ENCODE measurements around the gene GRID2IP. TPM values are rescaled to one million over a fixed set of nuclear protein-coding genes. Genes with fewer than 3 reads are reported as not detected.

GRID2IP gene
- polyA plus RNA-seq, 1 donor (not counting 4 experiments of a cell fraction or from before 2014, with no cell fraction given), result 0.04 TPM

DNA sequence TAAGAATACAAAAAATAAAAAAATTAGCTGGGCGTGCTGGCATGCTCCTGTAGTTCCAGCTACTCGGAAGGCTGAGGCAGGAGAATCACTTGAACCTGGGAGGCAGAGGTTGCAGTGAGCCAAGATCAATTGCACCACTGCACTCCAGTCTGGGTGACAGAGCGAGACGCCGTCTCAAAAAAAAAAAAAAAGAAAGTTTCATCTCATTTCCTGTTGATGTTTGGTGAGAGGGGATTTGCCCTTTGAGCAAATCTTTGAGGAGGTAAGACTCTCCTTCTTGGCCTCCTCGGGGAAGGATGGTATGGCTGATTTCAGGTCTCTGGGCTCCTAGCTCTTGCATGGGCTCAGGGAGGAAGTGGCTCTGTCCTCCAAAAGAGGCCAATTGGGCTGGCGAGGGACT lies 3.6 kb upstream of the GRID2IP start:
- H3K79me2 ChIP-seq (ENCODE audit: control insufficient read depth, insufficient read depth, low read length), result no peaks in the 10 kb centered on the region
- H3K27me3 ChIP-seq (ENCODE audit: control insufficient read depth, extremely low read depth, insufficient read depth, low read length), result no peaks in the 10 kb centered on the region
- H4K20me1 ChIP-seq (ENCODE audit: control insufficient read depth, extremely low read depth, insufficient read depth, low read length), result no peaks in the 10 kb centered on the region
- TF ChIP-seq, protein P1, sequence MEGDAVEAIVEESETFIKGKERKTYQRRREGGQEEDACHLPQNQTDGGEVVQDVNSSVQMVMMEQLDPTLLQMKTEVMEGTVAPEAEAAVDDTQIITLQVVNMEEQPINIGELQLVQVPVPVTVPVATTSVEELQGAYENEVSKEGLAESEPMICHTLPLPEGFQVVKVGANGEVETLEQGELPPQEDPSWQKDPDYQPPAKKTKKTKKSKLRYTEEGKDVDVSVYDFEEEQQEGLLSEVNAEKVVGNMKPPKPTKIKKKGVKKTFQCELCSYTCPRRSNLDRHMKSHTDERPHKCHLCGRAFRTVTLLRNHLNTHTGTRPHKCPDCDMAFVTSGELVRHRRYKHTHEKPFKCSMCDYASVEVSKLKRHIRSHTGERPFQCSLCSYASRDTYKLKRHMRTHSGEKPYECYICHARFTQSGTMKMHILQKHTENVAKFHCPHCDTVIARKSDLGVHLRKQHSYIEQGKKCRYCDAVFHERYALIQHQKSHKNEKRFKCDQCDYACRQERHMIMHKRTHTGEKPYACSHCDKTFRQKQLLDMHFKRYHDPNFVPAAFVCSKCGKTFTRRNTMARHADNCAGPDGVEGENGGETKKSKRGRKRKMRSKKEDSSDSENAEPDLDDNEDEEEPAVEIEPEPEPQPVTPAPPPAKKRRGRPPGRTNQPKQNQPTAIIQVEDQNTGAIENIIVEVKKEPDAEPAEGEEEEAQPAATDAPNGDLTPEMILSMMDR (optimal IDR thresholded peaks at IDR 0.05 in 1 of 3, IDR thresholded peaks at IDR 0.05 in 1 of 3, conservative IDR thresholded peaks at IDR 0.05 in 1 of 3; ENCODE audit: extremely low read depth in 1 of 3, insufficient read depth in 2 of 3, low read length in 3 of 3), result no peak
- no peak for TF ChIP-seq EZH2 (IDR thresholded peaks at IDR 0.05; ENCODE audit: low read length)
- no peak overlapping the region for H3K4me2 ChIP-seq (ENCODE audit: control insufficient read depth, extremely low read depth, insufficient read depth, low read depth, low read length)
- H3K4me1 ChIP-seq (ENCODE audit: control insufficient read depth, extremely low read depth, insufficient read depth, low read length), result no peaks in the 10 kb centered on the region
- no peak overlapping the region for H2AFZ ChIP-seq (ENCODE audit: control insufficient read depth, low read length)
- H3K9me3 ChIP-seq (ENCODE audit: control insufficient read depth, low read depth, low read length), result no peaks in the 10 kb centered on the region
- H3K27ac ChIP-seq (ENCODE audit: control insufficient read depth, insufficient read depth, low read length), result no peak overlapping the region
- no peaks in the 10 kb centered on the region for H3K9me1 ChIP-seq (ENCODE audit: control insufficient read depth, extremely low read depth, insufficient read depth, low read length)
- no peaks in the 10 kb centered on the region for H3K36me3 ChIP-seq (ENCODE audit: control insufficient read depth in 2 of 2, extremely low read depth in 1 of 2, insufficient read depth in 2 of 2, low read length in 2 of 2)
- H3K4me3 ChIP-seq (ENCODE audit: control insufficient read depth in 2 of 3, extremely low read depth in 1 of 3, insufficient read depth in 2 of 3, low read depth in 1 of 3, low read length in 3 of 3), result no peak overlapping the region
- dilution Hi-C loops (cut with MboI; ENCODE audit: extremely low pct_ligation_motif_present, low sequenced_read_pairs), result no loop called here
- FAIRE-seq (no peak), DNase-seq (ENCODE audit: low read depth, low spot score) (no peak)
- H3K9ac ChIP-seq (ENCODE audit: control insufficient read depth, extremely low read depth, insufficient read depth, low read length), result no peak overlapping the region

DNA sequence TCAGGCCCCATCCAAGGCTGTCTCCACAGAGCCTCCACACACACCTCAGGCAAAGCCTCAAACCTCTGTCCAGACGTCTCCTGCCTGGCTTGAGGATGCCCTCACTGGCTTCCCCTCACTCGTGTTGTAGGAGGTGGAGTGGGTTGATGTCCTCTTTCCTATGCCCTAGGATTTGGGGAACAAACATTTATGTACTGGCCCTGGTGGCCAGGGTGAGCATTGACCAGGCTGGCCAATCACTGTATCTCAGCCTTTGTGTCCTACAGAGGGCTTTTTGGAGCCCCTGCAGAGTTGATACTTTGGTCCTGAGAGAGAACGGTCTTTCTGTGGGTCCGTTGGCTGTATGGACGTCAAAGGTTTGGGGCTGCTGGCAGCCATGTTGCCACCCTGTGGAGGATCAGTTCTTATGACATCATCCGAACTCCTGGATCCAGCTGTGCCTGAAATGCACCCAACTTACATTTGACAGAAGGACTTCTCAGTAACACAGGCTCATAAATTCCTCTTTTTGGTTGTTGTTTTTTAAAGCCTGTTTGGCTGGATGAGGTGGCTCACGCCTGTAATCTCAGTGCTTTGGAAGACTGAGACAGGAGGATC lies 2.3 kb upstream of the GRID2IP start:
- Histone ChIP-seq H3K4me3 (ENCODE audit: control insufficient read depth in 2 of 3, extremely low read depth in 1 of 3, insufficient read depth in 2 of 3, low read depth in 1 of 3, low read length in 3 of 3) (no peak overlapping the region), H3K9ac (ENCODE audit: control insufficient read depth, extremely low read depth, insufficient read depth, low read length) (no peak overlapping the region), H3K4me1 (ENCODE audit: control insufficient read depth, extremely low read depth, insufficient read depth, low read length) (no peaks in the 10 kb centered on the region), H3K79me2 (ENCODE audit: control insufficient read depth, insufficient read depth, low read length) (no peaks in the 10 kb centered on the region), H3K4me2 (ENCODE audit: control insufficient read depth, extremely low read depth, insufficient read depth, low read depth, low read length) (no peak overlapping the region), H3K9me1 (ENCODE audit: control insufficient read depth, extremely low read depth, insufficient read depth, low read length) (no peaks in the 10 kb centered on the region), H3K27me3 (ENCODE audit: control insufficient read depth, extremely low read depth, insufficient read depth, low read length) (no peaks in the 10 kb centered on the region), H3K9me3 (ENCODE audit: control insufficient read depth, low read depth, low read length) (no peaks in the 10 kb centered on the region), H3K27ac (ENCODE audit: control insufficient read depth, insufficient read depth, low read length) (no peak overlapping the region), H3K36me3 (ENCODE audit: control insufficient read depth in 2 of 2, extremely low read depth in 1 of 2, insufficient read depth in 2 of 2, low read length in 2 of 2) (no peaks in the 10 kb centered on the region), H4K20me1 (ENCODE audit: control insufficient read depth, extremely low read depth, insufficient read depth, low read length) (no peaks in the 10 kb centered on the region), H2AFZ (ENCODE audit: control insufficient read depth, low read length) (no peak overlapping the region)
- no peak for TF ChIP-seq EZH2 (IDR thresholded peaks at IDR 0.05; ENCODE audit: low read length)
- TF ChIP-seq, protein P1 (optimal IDR thresholded peaks at IDR 0.05 in 1 of 3, IDR thresholded peaks at IDR 0.05 in 1 of 3, conservative IDR thresholded peaks at IDR 0.05 in 1 of 3; ENCODE audit: extremely low read depth in 1 of 3, insufficient read depth in 2 of 3, low read length in 3 of 3), result peak in 2 of 3 experiments; percentile 10 to 18
- DNase-seq (ENCODE audit: low read depth, low spot score), result no peak
- dilution Hi-C loops (cut with MboI; ENCODE audit: extremely low pct_ligation_motif_present, low sequenced_read_pairs), result no loop called here
- no peak for FAIRE-seq

All from keratinocyte (primary cell).